Stimulated activated naive B cell treated with anti-CD40 and anti-IgM and Interleukin-4, amounts not matched to agents 10 μg/mL and 1 μg/mL and 100 μg/mL, for 72 hours (primary cell): ENCODE data around the gene DIAPH1.

Experiments
- ATAC-seq, 2 donors: fragments of 150-1000 bp; cut with Tn5 transposase; replicated peaks; 2 replicates each; pipeline ENCODE4 v1.10.0; 2021; ENCODE audit warnings: moderate library complexity in 1 of 2
- DNase-seq: peaks from one replicate; pipeline ENCODE4 v3.0.0; 2021
- H3K27ac Mint-ChIP-seq: one replicate; pipeline ENCODE4 v1.8.0; 2022; ENCODE audit warnings: mild to moderate bottlenecking, mixed read lengths
- H3K27me3 Mint-ChIP-seq, 2 donors: one replicate each; pipeline ENCODE4 v1.8.0; 2022; ENCODE audit warnings: mixed read lengths in 2 of 2
- H3K36me3 Mint-ChIP-seq, 2 donors: one replicate each; pipeline ENCODE4 v1.8.0; 2022; ENCODE audit warnings: mixed read lengths in 2 of 2, mild to moderate bottlenecking in 1 of 2
- H3K4me1 Mint-ChIP-seq, 2 donors: one replicate each; pipeline ENCODE4 v1.8.0; 2022; ENCODE audit warnings: mixed read lengths in 2 of 2, mild to moderate bottlenecking in 1 of 2
- H3K4me3 Mint-ChIP-seq, 2 donors: one replicate each; pipeline ENCODE4 v1.8.0; 2022; ENCODE audit warnings: mild to moderate bottlenecking in 2 of 2, mixed read lengths in 2 of 2, moderate library complexity in 1 of 2
- H3K9me3 Mint-ChIP-seq, 2 donors: one replicate each; pipeline ENCODE4 v1.8.0; 2022; ENCODE audit warnings: mixed read lengths in 2 of 2, mild to moderate bottlenecking in 1 of 2

Gene DIAPH1

GRCh38 chr5:141493500-141494422, 125.0 kb downstream of the DIAPH1 start:
- H3K9me3 Mint-ChIP-seq = no peaks in the 10 kb centered on the region
- peaks cover 7 to 12% of the 10 kb centered on the region in 2 donors for H3K4me1 Mint-ChIP-seq
- peaks cover 0 to 11% of the 10 kb centered on the region in 2 donors for H3K36me3 Mint-ChIP-seq
- ATAC-seq (no peak), DNase-seq (no peak)
- no peak overlapping the region for H3K4me3 Mint-ChIP-seq
- no peak overlapping the region for H3K27ac Mint-ChIP-seq
- H3K27me3 Mint-ChIP-seq = peaks cover 52 to 85% of the 10 kb centered on the region in 2 donors

GRCh38 chr5:141492168-141492885, 126.5 kb downstream of the DIAPH1 start:
- peak overlapping the region; percentile 84 for H3K27ac Mint-ChIP-seq
- peaks cover 49 to 81% of the 10 kb centered on the region in 2 donors for H3K27me3 Mint-ChIP-seq
- peak overlapping the region; percentile 77 to 87 for H3K4me3 Mint-ChIP-seq
- H3K4me1 Mint-ChIP-seq = peaks cover 7 to 12% of the 10 kb centered on the region in 2 donors
- H3K9me3 Mint-ChIP-seq = no peaks in the 10 kb centered on the region
- ATAC-seq (peak; percentile 64 to 67), DNase-seq (no peak)
- H3K36me3 Mint-ChIP-seq = peaks cover 0 to 7% of the 10 kb centered on the region in 2 donors

- peak overlapping the region; percentile 77 to 87 for H3K4me3 Mint-ChIP-seq
- H3K27ac Mint-ChIP-seq = peak overlapping the region; percentile 84
- H3K27me3 Mint-ChIP-seq = peaks cover 57 to 84% of the 10 kb centered on the region in 2 donors
- H3K9me3 Mint-ChIP-seq = no peaks in the 10 kb centered on the region
- no peak for DNase-seq
- no peak for ATAC-seq
- H3K36me3 Mint-ChIP-seq = peaks cover 0 to 7% of the 10 kb centered on the region in 2 donors
- H3K4me1 Mint-ChIP-seq = peaks cover 7 to 12% of the 10 kb centered on the region in 2 donors
Measured at GRCh38 chr5:141491323-141492167, 127.3 kb downstream of the DIAPH1 start.

GRCh38 chr5:141490771-141491170, 128.0 kb downstream of the DIAPH1 start:
- DNase-seq (no peak), ATAC-seq (no peak)
- Mint-ChIP-seq H3K27ac (no peak overlapping the region), H3K9me3 (no peaks in the 10 kb centered on the region), H3K4me1 (peaks cover 7 to 12% of the 10 kb centered on the region in 2 donors), H3K4me3 (no peak overlapping the region), H3K36me3 (peaks cover 0 to 7% of the 10 kb centered on the region in 2 donors), H3K27me3 (peaks cover 58 to 83% of the 10 kb centered on the region in 2 donors)

- DNase-seq = no peak
- no peak overlapping the region for H3K4me3 Mint-ChIP-seq
Measured at GRCh38 chr5:141490271-141490670, 128.5 kb downstream of the DIAPH1 start.

GRCh38 chr5:141489841-141490240, 129.0 kb downstream of the DIAPH1 start:
- H3K27me3 Mint-ChIP-seq = peaks cover 61 to 83% of the 10 kb centered on the region in 2 donors
- no peak overlapping the region for H3K4me3 Mint-ChIP-seq
- ATAC-seq = no peak
- no peaks in the 10 kb centered on the region for H3K9me3 Mint-ChIP-seq
- no peak overlapping the region for H3K27ac Mint-ChIP-seq
- peaks cover 12% of the 10 kb centered on the region in 2 donors for H3K4me1 Mint-ChIP-seq
- DNase-seq = no peak
- H3K36me3 Mint-ChIP-seq = peaks cover 0 to 7% of the 10 kb centered on the region in 2 donors

More at GRCh38 chr5:141490271-141490670, 128.5 kb downstream of the DIAPH1 start:
- Mint-ChIP-seq H3K27ac (no peak overlapping the region), H3K4me1 (peaks cover 7 to 10% of the 10 kb centered on the region in 2 donors), H3K36me3 (peaks cover 0 to 7% of the 10 kb centered on the region in 2 donors), H3K27me3 (peaks cover 58 to 83% of the 10 kb centered on the region in 2 donors), H3K9me3 (no peaks in the 10 kb centered on the region)
- ATAC-seq = no peak

GRCh38 chr5:141488591-141489561, 129.9 kb downstream of the DIAPH1 start, which contains the start of gene PCDHGC5:
TSS of gene PCDHGC5 (plus strand) at chr5:141489081. CDS start at chr5:141489241, 160 bp downstream.
- Mint-ChIP-seq H3K36me3 (peaks cover 0 to 7% of the 10 kb centered on the region in 2 donors), H3K4me1 (peaks cover 18% of the 10 kb centered on the region in 2 donors), H3K9me3 (no peaks in the 10 kb centered on the region), H3K4me3 (no peak within 1 kb of the TSS), H3K27ac (no peak within 1 kb of the TSS), H3K27me3 (peaks cover 70 to 83% of the 10 kb centered on the region in 2 donors)
- ATAC-seq (no peak), DNase-seq (no peak)

GRCh38 chr5:141487131-141487530, 131.7 kb downstream of the DIAPH1 start:
- no peaks in the 10 kb centered on the region for H3K9me3 Mint-ChIP-seq
- DNase-seq (no peak), ATAC-seq (no peak)
- peaks cover 0 to 6% of the 10 kb centered on the region in 2 donors for H3K36me3 Mint-ChIP-seq
- no peak overlapping the region for H3K27ac Mint-ChIP-seq
- no peak overlapping the region for H3K4me3 Mint-ChIP-seq
- H3K27me3 Mint-ChIP-seq = peaks cover 85 to 94% of the 10 kb centered on the region in 2 donors
- H3K4me1 Mint-ChIP-seq = peaks cover 15 to 16% of the 10 kb centered on the region in 2 donors

GRCh38 chr5:141486091-141486490, 132.7 kb downstream of the DIAPH1 start:
- H3K27me3 Mint-ChIP-seq = peaks cover 79 to 86% of the 10 kb centered on the region in 2 donors
- H3K36me3 Mint-ChIP-seq = peaks cover 0 to 4% of the 10 kb centered on the region in 2 donors
- ATAC-seq = no peak
- no peak overlapping the region for H3K4me3 Mint-ChIP-seq
- no peak overlapping the region for H3K27ac Mint-ChIP-seq
- DNase-seq = no peak
- no peaks in the 10 kb centered on the region for H3K9me3 Mint-ChIP-seq
- peaks cover 9 to 11% of the 10 kb centered on the region in 2 donors for H3K4me1 Mint-ChIP-seq

GRCh38 chr5:141485321-141486055, 133.3 kb downstream of the DIAPH1 start:
- Mint-ChIP-seq H3K36me3 (no peaks in the 10 kb centered on the region), H3K9me3 (no peaks in the 10 kb centered on the region), H3K27ac (no peak overlapping the region), H3K4me3 (no peak overlapping the region), H3K27me3 (peaks cover 79 to 85% of the 10 kb centered on the region in 2 donors), H3K4me1 (peaks cover 8 to 11% of the 10 kb centered on the region in 2 donors)
- no peak for ATAC-seq
- DNase-seq = no peak

GRCh38 chr5:141484641-141485311, 134.0 kb downstream of the DIAPH1 start, which contains the start of gene PCDHGC4:
TSS of gene PCDHGC4 (plus strand) at chr5:141485030. CDS start at chr5:141485174, 144 bp downstream.
- Mint-ChIP-seq H3K9me3 (no peaks in the 10 kb centered on the region), H3K4me1 (peaks cover 8 to 11% of the 10 kb centered on the region in 2 donors), H3K4me3 (peak within 1 kb of the TSS; percentile 17 to 65), H3K27ac (no peak within 1 kb of the TSS), H3K36me3 (no peaks in the 10 kb centered on the region), H3K27me3 (peaks cover 77 to 84% of the 10 kb centered on the region in 2 donors)
- DNase-seq = no peak
- no peak for ATAC-seq

GRCh38 chr5:141484310-141484640, 134.5 kb downstream of the DIAPH1 start:
- peaks cover 8 to 11% of the 10 kb centered on the region in 2 donors for H3K4me1 Mint-ChIP-seq
- H3K4me3 Mint-ChIP-seq = no peak overlapping the region
- ATAC-seq (no peak), DNase-seq (no peak)
- no peaks in the 10 kb centered on the region for H3K9me3 Mint-ChIP-seq
- no peaks in the 10 kb centered on the region for H3K36me3 Mint-ChIP-seq
- H3K27me3 Mint-ChIP-seq = peaks cover 77 to 84% of the 10 kb centered on the region in 2 donors
- H3K27ac Mint-ChIP-seq = no peak overlapping the region
